IPS-15b (cell line): ENCODE results near the gene MAML2.

ENCODE experiments used
- H3K27me3 ChIP-seq: one replicate; pipeline ENCODE4 v1.6.1; 2013; ENCODE audit warnings: low read length; ENCODE audit not compliant: control insufficient read depth, insufficient read depth
- H3K36me3 ChIP-seq: one replicate; pipeline ENCODE4 v1.6.1; 2013; ENCODE audit warnings: low read length; ENCODE audit not compliant: control insufficient read depth, insufficient read depth
- H3K4me1 ChIP-seq: one replicate; pipeline ENCODE4 v1.6.1; 2013; ENCODE audit warnings: mild to moderate bottlenecking, low read length; ENCODE audit not compliant: control insufficient read depth, insufficient read depth
- H3K4me3 ChIP-seq: one replicate; pipeline ENCODE4 v1.5.1; 2013; ENCODE audit warnings: low read depth, low read length
- H3K9ac ChIP-seq: one replicate; pipeline ENCODE4 v1.6.1; 2013; ENCODE audit warnings: low read depth, mild to moderate bottlenecking, low read length
- H3K9me3 ChIP-seq: one replicate; pipeline ENCODE4 v1.6.1; 2013; ENCODE audit warnings: mild to moderate bottlenecking, low read length; ENCODE audit not compliant: control insufficient read depth, insufficient read depth

MAML2 gene

DNA sequence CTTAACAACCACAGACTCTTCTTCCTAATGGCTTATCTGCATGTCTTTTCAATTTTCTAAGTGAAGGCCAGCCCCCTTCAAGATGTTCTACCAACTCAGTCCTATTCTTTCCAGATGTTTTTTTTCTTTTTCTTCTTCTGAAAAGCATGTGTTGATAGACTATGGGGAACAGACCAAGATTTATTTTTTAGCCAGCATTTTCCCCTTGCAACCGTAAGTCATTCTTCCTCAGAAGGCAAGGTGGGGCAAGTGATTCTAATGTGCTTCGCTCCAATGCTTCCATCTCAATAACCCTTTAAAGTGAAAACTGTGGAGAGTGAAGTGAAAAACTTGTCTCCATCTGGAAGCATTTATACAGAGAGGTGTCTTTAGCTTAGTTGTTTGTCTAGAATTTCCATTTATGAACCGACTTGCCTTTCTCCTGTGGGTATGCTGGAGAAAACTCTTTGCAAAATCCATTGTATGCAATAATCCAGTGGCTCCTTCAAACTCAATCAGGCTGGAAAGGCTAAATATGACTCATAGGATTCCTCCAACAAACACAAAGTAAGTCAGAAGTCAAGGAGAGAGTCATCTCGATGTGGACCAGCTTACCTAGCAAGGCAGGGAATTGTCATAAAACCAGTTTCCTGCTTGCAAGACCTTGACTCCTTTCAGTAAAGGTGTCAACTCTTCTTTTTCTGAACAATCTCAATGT, 83.7 kb downstream of the MAML2 start:
- H3K9ac ChIP-seq = no peak overlapping the region
- no peaks in the 10 kb centered on the region for H3K36me3 ChIP-seq
- no peaks in the 10 kb centered on the region for H3K27me3 ChIP-seq
- H3K9me3 ChIP-seq = no peaks in the 10 kb centered on the region
- H3K4me1 ChIP-seq = peaks cover 7% of the 10 kb centered on the region
- H3K4me3 ChIP-seq = no peak overlapping the region

DNA sequence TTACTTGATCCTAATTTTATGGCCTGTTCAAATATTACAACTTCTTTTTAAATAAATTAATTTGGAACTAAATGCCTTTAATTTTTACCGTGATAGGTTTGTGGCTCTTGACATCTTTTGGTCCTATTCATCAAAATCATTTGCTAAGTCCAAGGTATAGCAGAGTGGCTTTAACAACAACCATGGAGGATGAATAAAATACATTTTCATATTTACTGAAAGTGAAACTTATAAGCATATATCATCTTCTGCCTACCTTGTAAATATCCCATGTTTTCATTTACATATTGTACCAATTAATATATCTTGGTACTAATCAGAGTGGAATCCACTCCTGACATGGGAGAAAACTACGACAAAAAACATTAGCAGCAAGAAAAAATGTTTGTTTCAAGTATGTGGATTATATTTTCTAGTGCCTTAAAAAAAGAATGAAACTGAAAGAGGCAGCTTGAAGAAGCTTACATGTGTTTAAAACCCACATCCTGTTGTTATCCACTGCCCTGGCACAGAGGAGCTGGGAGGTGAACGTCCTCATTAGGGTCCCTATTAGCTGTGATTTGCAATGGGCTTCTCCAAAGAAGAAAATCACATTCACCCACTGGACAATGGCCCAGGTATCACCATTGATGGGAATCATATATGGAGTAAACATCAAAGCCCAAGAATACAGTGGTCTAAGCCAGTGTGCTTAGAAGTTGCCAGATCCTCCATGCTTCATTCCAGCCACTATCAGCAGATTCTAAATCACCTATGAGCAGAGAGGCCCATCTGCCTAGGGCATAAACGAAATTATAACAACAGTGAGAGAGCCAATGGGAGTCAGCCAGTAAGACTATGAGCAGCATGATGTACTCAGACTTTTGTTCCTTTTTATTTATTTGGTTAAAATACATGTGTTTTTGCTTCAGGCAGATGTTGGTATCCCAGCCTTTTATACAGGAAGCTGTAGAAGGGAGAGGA, 84.7 kb downstream of the MAML2 start:
- H3K4me1 ChIP-seq = peaks cover 16% of the 10 kb centered on the region
- no peaks in the 10 kb centered on the region for H3K9me3 ChIP-seq
- no peak overlapping the region for H3K4me3 ChIP-seq
- H3K9ac ChIP-seq = no peak overlapping the region
- no peaks in the 10 kb centered on the region for H3K36me3 ChIP-seq
- H3K27me3 ChIP-seq = no peaks in the 10 kb centered on the region

- H3K4me3 ChIP-seq = no peak overlapping the region
- no peaks in the 10 kb centered on the region for H3K9me3 ChIP-seq
- peaks cover 21% of the 10 kb centered on the region for H3K4me1 ChIP-seq
- no peak overlapping the region for H3K9ac ChIP-seq
- no peaks in the 10 kb centered on the region for H3K27me3 ChIP-seq
- H3K36me3 ChIP-seq = no peaks in the 10 kb centered on the region
These were observed 86.0 kb downstream of the MAML2 start for GRCh38 chr11:96257036-96257435.

DNA sequence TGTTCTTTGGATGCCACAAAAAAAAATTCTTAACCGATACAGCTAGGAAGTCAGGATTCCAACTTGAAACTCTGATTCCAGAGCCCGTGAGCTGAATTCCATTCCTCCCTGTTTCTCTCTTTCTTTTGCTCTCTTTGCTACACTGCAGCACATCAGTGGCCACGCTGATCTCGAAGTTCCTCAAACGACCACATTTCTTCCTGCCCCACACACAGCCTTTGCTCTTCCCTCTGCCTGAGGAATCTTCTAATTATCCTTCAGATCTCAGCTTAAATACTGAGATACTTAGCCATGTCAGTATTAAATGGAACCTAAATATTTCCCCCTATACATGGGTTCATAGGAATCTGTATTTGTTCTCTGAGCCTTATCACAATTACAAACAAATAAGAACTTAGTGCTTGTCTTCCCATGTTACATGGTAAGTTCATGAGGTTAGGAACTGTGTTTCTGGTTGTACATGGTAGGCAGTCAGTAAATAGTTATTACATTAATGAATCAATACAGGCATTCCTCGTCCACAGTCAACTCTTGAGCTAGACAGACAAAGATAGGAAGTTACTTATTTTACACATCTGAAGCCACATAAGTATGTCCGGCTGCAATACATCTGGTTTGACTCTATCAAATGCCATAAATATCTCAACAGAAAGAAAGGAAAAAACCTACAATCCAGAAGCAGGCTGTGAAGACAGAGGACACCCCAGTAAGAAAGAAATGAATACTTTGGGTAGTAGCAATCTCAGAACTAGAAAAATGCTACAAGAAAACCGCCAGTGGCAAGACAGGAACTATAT, 86.6 kb downstream of the MAML2 start:
- Histone ChIP-seq H3K4me1 (peaks cover 21% of the 10 kb centered on the region), H3K9ac (no peak overlapping the region), H3K4me3 (no peak overlapping the region)

GRCh38 chr11:96254854-96255253, 88.1 kb downstream of the MAML2 start:
- no peaks in the 10 kb centered on the region for H3K9me3 ChIP-seq
- no peaks in the 10 kb centered on the region for H3K27me3 ChIP-seq
- H3K4me1 ChIP-seq = peaks cover 17% of the 10 kb centered on the region
- H3K4me3 ChIP-seq = no peak overlapping the region
- H3K36me3 ChIP-seq = no peaks in the 10 kb centered on the region
- H3K9ac ChIP-seq = no peak overlapping the region

More for the DNA sequence above, 86.6 kb downstream of the MAML2 start:
- no peaks in the 10 kb centered on the region for H3K27me3 ChIP-seq
- H3K9me3 ChIP-seq = no peaks in the 10 kb centered on the region
- no peaks in the 10 kb centered on the region for H3K36me3 ChIP-seq

- peaks cover 17% of the 10 kb centered on the region for H3K4me1 ChIP-seq
- H3K4me3 ChIP-seq = no peak overlapping the region
- H3K36me3 ChIP-seq = no peaks in the 10 kb centered on the region
- no peaks in the 10 kb centered on the region for H3K27me3 ChIP-seq
- no peak overlapping the region for H3K9ac ChIP-seq
- no peaks in the 10 kb centered on the region for H3K9me3 ChIP-seq
These were observed 88.9 kb downstream of the MAML2 start for GRCh38 chr11:96254087-96254486.

- Histone ChIP-seq H3K4me1 (peaks cover 11% of the 10 kb centered on the region), H3K9me3 (no peaks in the 10 kb centered on the region), H3K27me3 (no peaks in the 10 kb centered on the region), H3K9ac (no peak overlapping the region), H3K36me3 (no peaks in the 10 kb centered on the region), H3K4me3 (no peak overlapping the region)
These were observed 96.1 kb downstream of the MAML2 start for GRCh38 chr11:96246718-96247552.

DNA sequence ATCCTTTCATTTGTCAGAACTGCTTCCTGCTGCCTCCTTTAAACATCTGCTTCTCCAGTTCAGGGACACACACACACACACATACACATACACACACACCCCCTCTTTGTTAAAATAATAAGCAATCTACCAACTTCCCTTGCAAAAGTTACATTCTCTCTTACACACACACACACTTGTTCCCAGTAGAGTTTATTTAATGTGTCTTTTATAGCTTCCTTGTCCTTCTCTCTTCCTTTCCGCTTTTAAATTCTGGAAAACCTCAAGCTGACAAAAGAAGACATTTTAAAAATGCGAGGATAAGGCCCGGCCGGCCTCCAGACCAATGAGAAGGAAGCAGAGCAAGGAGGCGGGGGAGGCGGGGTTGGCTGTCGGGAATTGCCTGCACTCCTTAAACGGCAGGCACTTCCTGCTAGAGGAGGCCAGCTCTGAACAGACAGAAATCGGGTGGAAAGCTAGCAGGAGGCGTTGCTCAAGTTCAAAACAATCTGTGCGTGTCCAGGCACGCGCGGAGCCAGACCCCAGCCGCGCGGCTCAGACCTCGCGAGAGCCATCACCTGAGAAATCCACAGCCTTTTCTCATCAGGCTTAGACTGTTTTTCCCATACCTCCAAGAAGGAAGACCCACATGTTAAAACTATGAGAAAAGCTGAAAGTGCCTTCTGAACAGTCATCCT, 99.9 kb downstream of the MAML2 start:
- Histone ChIP-seq H3K9me3 (no peaks in the 10 kb centered on the region), H3K27me3 (no peaks in the 10 kb centered on the region), H3K4me3 (peak overlapping the region; percentile 63), H3K4me1 (peaks cover 19% of the 10 kb centered on the region), H3K9ac (peak overlapping the region; percentile 76), H3K36me3 (no peaks in the 10 kb centered on the region)

DNA sequence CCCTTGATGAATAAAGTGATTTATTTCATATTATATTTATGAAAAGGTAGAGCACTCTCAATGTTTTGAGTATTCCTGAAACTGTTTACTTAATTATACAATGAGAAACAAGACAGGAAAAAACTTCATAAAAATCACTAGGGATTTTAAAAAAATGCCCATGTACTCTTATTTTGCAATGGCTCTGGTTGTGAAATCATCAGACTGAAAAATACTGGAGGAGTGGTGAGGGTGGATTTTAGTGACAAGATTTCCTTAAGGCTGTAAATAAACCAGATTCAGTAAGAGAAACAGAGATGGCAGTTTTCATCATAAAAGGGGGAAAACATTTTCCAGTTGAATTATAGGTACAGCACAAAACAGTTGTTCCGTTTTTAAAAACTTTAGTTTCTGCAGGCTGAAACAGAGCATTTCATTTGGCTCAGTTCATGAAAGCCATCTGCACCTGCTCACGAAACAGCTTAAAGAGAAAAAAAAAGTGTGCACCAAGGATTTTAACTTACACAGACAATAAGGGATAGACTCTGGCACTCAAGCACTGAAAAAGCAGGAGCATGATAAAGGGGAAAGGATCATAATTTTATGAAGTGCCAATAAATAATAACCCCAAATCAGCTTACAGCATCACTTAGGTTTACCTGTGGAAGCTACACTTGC, 100.7 kb downstream of the MAML2 start:
- Histone ChIP-seq H3K4me1 (peaks cover 22% of the 10 kb centered on the region), H3K4me3 (no peak overlapping the region), H3K27me3 (no peaks in the 10 kb centered on the region), H3K36me3 (no peaks in the 10 kb centered on the region), H3K9ac (no peak overlapping the region), H3K9me3 (no peaks in the 10 kb centered on the region)

- Histone ChIP-seq H3K4me1 (peaks cover 22% of the 10 kb centered on the region), H3K9ac (no peak overlapping the region), H3K4me3 (no peak overlapping the region), H3K36me3 (no peaks in the 10 kb centered on the region), H3K9me3 (no peaks in the 10 kb centered on the region), H3K27me3 (no peaks in the 10 kb centered on the region)
These were observed 101.6 kb downstream of the MAML2 start for GRCh38 chr11:96241331-96241841.
